22Rv1 (cell line): ENCODE data around the gene FXYD6.

Experiments used
- H3K27ac ChIP-seq: fragments of 450-650 bp; 2 replicates; pipeline ENCODE4 v1.5.1; 2017
- CTCF ChIP-seq: fragments of 450-650 bp; IDR thresholded peaks from 2 replicates; pipeline ENCODE4 v1.5.1; 2017; ENCODE audit warnings: mild to moderate bottlenecking
- ZFX ChIP-seq: fragments of 450-650 bp; IDR thresholded peaks from 2 replicates; pipeline ENCODE4 v1.6.1; 2017; ENCODE audit warnings: antibody characterized with exemption, borderline replicate concordance

FXYD6 gene

DNA sequence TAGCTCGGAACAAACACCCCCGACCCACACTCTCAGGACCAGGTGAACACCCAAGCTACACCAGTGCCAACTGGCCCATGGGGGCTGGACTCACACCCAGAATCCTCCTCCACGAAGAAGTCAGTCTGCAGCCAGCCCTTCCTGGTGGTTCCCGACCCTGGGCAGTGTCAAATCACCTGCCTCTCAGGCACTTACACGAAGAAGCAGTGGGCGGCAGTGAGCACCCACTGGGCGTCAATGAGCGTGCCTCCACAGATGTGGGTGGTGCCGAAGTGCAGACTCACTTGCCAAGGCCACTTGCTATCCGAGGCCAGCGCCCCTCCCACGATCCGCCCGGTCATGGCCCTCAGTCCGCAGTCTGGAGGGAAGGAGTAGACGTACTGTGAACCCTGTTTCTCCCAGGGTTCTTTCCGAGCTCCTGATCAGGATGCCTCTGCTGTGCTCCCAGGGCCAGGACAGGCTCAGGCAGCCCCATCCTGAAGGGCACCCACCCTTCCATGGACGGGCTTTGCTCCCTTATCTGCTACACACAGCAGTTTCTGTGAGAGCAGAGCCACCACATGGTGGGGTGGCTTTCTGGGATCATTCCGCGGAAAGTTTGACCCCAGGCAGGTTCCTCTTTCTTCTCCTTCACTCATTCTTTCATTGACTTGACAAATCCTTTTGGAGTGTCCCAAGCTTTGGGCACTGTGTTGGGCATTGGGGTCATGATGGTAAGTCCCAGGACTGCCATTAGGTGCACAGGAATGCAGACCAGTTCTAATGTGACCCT lies 33.3 kb upstream of the FXYD6 start:
- no peak for TF ChIP-seq CTCF
- H3K27ac ChIP-seq, result no peak overlapping the region

GRCh38 chr11:117908959-117909610 lies 32.6 kb upstream of the FXYD6 start:
- no peak overlapping the region for H3K27ac ChIP-seq
- TF ChIP-seq CTCF, result no peak
- TF ChIP-seq ZFX, result no peak

DNA sequence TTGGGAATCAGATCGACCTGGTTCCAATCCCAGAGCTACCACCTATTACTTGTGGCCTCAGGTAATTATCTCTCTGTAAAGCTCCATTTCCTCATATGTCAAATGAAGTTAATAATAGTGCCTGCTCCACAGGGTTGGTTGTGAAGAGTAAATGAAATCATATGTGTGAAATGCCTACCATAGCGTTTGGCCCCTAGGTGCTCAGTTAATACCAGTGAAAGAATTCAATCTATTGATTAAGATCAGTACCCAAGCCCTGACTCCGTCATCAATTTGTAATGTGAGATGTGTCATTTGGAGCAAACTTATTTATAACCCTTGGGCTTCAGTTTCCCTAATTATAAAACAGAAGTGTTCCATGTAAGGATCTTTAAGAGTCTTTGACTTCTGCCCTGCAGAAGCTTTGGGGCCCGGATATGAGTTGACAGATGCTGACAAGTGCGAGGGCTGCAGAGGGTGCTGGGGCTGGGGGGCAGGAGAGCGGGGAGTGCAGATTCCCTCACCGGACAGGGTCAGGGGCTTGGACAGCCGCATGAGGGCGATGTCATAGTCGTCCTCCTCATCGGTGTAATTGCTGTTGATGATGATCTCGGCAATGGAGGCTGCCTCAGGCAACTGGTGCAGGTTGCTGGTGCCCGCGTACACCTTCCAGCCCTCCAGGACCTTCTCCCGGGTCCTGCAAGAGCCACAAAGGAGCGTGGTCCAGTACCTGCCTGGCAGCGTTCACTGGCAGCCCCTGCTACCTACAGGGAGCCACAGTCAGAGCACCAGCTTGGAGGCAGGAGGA lies 31.8 kb upstream of the FXYD6 start:
- no peak overlapping the region for H3K27ac ChIP-seq
- TF ChIP-seq CTCF, result no peak
- TF ChIP-seq ZFX, result no peak

DNA sequence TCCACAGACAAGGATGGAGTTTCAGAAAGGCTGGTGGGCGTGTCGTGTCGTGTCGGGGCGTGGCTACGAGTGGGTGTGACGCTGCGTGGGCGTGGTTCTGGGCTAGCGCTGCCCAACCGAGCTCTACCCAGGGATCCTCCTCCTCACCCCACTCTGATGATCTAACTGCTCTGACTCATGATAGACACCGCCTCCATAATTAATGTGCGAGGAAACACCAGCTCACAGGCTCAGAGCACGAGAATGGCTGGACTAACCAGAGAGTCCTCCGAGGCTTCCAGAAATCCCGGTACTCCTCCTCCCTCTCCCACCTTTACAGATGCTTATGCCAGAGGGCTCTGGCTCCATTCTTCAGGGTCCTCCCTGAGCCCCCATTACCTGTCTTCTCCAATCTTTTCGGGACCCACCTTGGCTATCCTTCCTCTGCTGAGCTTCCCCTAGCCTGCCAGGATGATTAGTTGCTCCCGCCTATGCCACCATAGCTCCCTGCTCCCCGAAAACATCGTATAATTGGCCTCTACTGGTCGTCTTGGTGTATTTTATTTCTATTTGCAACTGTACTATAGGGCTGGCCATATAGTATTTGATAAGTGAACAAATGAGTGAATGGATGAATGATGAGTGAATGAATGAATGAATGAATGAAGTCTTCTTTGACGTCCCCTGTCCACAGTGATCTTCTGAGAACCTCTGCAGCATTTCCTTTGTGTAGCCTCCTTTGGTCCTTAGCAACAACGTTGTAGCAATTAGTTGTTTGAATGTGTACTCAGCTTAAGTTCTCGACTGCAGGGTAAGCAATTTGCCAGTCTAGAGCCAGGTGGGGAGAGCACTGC lies 31.0 kb upstream of the FXYD6 start:
- TF ChIP-seq ZFX, result no peak
- no peak for TF ChIP-seq CTCF
- H3K27ac ChIP-seq, result peak overlapping the region; percentile 45

DNA sequence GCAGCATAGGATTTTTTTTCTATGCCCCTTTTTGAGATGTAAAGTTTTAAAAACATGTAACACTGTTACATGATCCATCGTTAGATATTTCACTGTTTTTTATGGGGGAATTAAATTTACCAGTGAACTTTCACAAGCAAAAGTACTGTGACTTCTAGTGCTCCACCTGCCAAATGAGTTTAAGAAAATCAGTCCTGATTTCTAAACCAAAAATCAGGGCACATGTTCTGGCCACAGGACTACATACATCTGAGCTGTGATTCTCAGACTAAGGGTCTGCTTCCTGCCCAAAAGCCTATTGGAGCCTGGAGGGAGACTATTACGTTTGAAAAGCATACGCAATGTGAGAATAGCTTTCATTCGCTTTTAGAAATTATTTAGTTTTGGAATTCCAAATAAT lies 30.3 kb upstream of the FXYD6 start:
- no peak overlapping the region for H3K27ac ChIP-seq
- no peak for TF ChIP-seq ZFX
- no peak for TF ChIP-seq CTCF

DNA sequence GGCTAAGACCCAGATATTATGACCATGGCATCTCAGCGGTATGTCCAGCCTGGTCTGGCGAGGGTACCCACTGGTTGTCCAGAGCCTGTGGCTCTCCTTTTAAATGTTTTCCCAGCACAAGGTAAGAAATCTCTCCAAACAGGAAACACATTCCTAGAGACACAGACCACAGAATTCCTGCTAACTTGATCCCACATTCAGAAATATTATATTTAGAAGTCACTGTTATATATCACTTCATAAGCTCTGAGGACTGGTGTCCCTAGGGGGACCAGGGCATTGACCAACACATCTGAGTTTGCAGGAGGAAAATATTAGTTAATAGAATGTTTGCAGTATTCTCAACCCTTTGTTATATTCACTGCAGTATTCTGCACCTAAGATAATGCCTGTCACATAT lies 29.7 kb upstream of the FXYD6 start:
- no peak overlapping the region for H3K27ac ChIP-seq
- TF ChIP-seq ZFX (no peak), CTCF (no peak)
